ENCODE measurements around the gene SDK1. TPM values are rescaled to one million over a fixed set of nuclear protein-coding genes. Genes with fewer than 3 reads are reported as not detected.

SDK1 gene
- total and polyA plus RNA-seq, 10 of the 15 experiments (the other 5 are each of a cell fraction or from before 2014, with no cell fraction given), result 0.14 to 0.33 TPM; not detected in 8

- CTCF ChIA-PET, result no interaction called here
- no peak for DNase-seq (ENCODE audit: low read depth, low spot score)
Observed at GRCh38 chr7:4136036-4136435, 835.0 kb downstream of the SDK1 start.

More at GRCh38 chr7:4136036-4136435, 835.0 kb downstream of the SDK1 start:
- BruUV-seq (replicated peaks), result no TSS peak
- in situ Hi-C loops (cut with MboI) (no loop called here), intact Hi-C loops (cut with micrococcal nuclease; ENCODE audit: unreplicated experiment) (no loop called here)
- FAIRE-seq, result no peak
- Histone ChIP-seq H4K20me1 (ENCODE audit: control insufficient read depth, insufficient read depth) (no peaks in the 10 kb centered on the region), H3K27me3 (replicated peaks in 1 of 2; ENCODE audit: control insufficient read depth in 2 of 2, insufficient read depth in 2 of 2, low read length in 1 of 2) (no peaks in the 10 kb centered on the region), H3K4me2 (ENCODE audit: control insufficient read depth, insufficient read depth) (no peak overlapping the region), H3K9me3 (replicated peaks; ENCODE audit: control insufficient read depth, insufficient read depth, low read length) (no peaks in the 10 kb centered on the region; the same call in 2 of the 3 replicates), H3K27ac (ENCODE audit: control insufficient read depth, insufficient read depth) (no peak overlapping the region), H3K36me3 (ENCODE audit: control insufficient read depth in 2 of 2, insufficient read depth in 2 of 2, low read length in 1 of 2) (no peaks in the 10 kb centered on the region), H3K4me3 (no peak overlapping the region), H2AFZ (ENCODE audit: control insufficient read depth, low read depth, low read length) (no peak overlapping the region), H3K79me2 (ENCODE audit: control insufficient read depth, insufficient read depth, low read length) (no peaks in the 10 kb centered on the region), H3K4me1 (ENCODE audit: control insufficient read depth, insufficient read depth, low read length) (no peaks in the 10 kb centered on the region), H3K9ac (ENCODE audit: control insufficient read depth, insufficient read depth, low read length) (no peak overlapping the region)
- 39% methylated on average over 9 of the region's 11 CpGs for WGBS (ENCODE audit: insufficient coverage, insufficient replicate concordance, low lambda C conversion rate, missing lambda C conversion rate)
- ChIA-PET RAD21 (ENCODE audit: unreplicated experiment) (no interaction called here), SMC1A (ENCODE audit: uncharacterized antibody, unreplicated experiment) (no interaction called here), POLR2A (no interaction called here)
- no peak for ATAC-seq
- no peak for TF ChIP-seq ZBTB4 (CRISPR knock-in tag; IDR thresholded peaks at IDR 0.05)
- TF ChIP-seq, protein P1, sequence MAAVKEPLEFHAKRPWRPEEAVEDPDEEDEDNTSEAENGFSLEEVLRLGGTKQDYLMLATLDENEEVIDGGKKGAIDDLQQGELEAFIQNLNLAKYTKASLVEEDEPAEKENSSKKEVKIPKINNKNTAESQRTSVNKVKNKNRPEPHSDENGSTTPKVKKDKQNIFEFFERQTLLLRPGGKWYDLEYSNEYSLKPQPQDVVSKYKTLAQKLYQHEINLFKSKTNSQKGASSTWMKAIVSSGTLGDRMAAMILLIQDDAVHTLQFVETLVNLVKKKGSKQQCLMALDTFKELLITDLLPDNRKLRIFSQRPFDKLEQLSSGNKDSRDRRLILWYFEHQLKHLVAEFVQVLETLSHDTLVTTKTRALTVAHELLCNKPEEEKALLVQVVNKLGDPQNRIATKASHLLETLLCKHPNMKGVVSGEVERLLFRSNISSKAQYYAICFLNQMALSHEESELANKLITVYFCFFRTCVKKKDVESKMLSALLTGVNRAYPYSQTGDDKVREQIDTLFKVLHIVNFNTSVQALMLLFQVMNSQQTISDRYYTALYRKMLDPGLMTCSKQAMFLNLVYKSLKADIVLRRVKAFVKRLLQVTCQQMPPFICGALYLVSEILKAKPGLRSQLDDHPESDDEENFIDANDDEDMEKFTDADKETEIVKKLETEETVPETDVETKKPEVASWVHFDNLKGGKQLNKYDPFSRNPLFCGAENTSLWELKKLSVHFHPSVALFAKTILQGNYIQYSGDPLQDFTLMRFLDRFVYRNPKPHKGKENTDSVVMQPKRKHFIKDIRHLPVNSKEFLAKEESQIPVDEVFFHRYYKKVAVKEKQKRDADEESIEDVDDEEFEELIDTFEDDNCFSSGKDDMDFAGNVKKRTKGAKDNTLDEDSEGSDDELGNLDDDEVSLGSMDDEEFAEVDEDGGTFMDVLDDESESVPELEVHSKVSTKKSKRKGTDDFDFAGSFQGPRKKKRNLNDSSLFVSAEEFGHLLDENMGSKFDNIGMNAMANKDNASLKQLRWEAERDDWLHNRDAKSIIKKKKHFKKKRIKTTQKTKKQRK (IDR thresholded peaks at IDR 0.05; ENCODE audit: low read depth, low read length), result no peak
- no peak for TF ChIP-seq HDGF (IDR thresholded peaks at IDR 0.05)
- TF ChIP-seq RELA (IDR thresholded peaks at IDR 0.05; ENCODE audit: borderline replicate concordance, partially characterized antibody), result no peak
- TF ChIP-seq NFXL1 (IDR thresholded peaks at IDR 0.05; ENCODE audit: borderline replicate concordance), result no peak
- TF ChIP-seq ZBTB33 (IDR thresholded peaks at IDR 0.05), result no peak
- TF ChIP-seq PBX3 (IDR thresholded peaks at IDR 0.05; ENCODE audit: insufficient replicate concordance, low read depth, low read length), result no peak
- no peak for TF ChIP-seq BACH1 (IDR thresholded peaks at IDR 0.05; ENCODE audit: borderline replicate concordance)
- no peak for TF ChIP-seq IKZF1 (conservative IDR thresholded peaks at IDR 0.05)
- no peak for TF ChIP-seq CBFB (IDR thresholded peaks at IDR 0.05; ENCODE audit: low read depth)
- TF ChIP-seq ZSCAN29 (IDR thresholded peaks at IDR 0.05), result no peak

All from GM12878 (cell line).